ACC112 (cell line): ENCODE results near the gene DUSP8.

Experiments used
- H2AFZ ChIP-seq: fragments of 200-600 bp; sonication (generic); one replicate; pipeline ENCODE4 v1.6.0; 2017; ENCODE audit warnings: antibody characterized with exemption, low read length; ENCODE audit not compliant: unreplicated experiment
- H3K27ac ChIP-seq: fragments of 200-600 bp; sonication (generic); 2 replicates; pipeline ENCODE4 v1.5.1; 2014; ENCODE audit warnings: low read depth, mild to moderate bottlenecking, antibody characterized with exemption, low read length, moderate library complexity
- H3K27me3 ChIP-seq: fragments of 200-600 bp; sonication (generic); 2 replicates; pipeline ENCODE4 v1.6.1; 2014; ENCODE audit warnings: mild to moderate bottlenecking, antibody characterized with exemption, low read length, moderate library complexity, mixed read lengths; ENCODE audit not compliant: insufficient read depth
- H3K36me3 ChIP-seq: fragments of 200-600 bp; sonication (generic); 2 replicates; pipeline ENCODE4 v1.6.1; 2016; ENCODE audit warnings: mild to moderate bottlenecking, antibody characterized with exemption, low read length, moderate library complexity, mixed read lengths; ENCODE audit not compliant: insufficient read depth
- H3K4me1 ChIP-seq: fragments of 200-600 bp; sonication (generic); one replicate; pipeline ENCODE4 v1.6.1; 2016; ENCODE audit warnings: low read length, mixed read lengths; ENCODE audit not compliant: insufficient read depth, unreplicated experiment, control insufficient read depth
- H3K4me3 ChIP-seq: fragments of 200-600 bp; sonication (generic); 2 replicates; pipeline ENCODE4 v1.5.1; 2014; ENCODE audit warnings: mild to moderate bottlenecking, low read depth, low read length
- H3K79me2 ChIP-seq: fragments of 200-600 bp; sonication (generic); one replicate; pipeline ENCODE4 v1.6.0; 2016; ENCODE audit warnings: low read length; ENCODE audit not compliant: control insufficient read depth, unreplicated experiment, insufficient read depth

Gene DUSP8

GRCh38 chr11:1541474-1542204 lies 30.4 kb downstream of the DUSP8 start:
- H3K36me3 ChIP-seq: no peaks in the 10 kb centered on the region
- H2AFZ ChIP-seq: no peak overlapping the region
- H3K27ac ChIP-seq: no peak overlapping the region
- peaks cover 7% of the 10 kb centered on the region for H3K79me2 ChIP-seq
- no peak overlapping the region for H3K4me3 ChIP-seq
- H3K4me1 ChIP-seq: no peaks in the 10 kb centered on the region
- H3K27me3 ChIP-seq: peaks cover 39% of the 10 kb centered on the region

GRCh38 chr11:1540074-1540473 lies 32.0 kb downstream of the DUSP8 start:
- peaks cover 24% of the 10 kb centered on the region for H3K27me3 ChIP-seq
- H3K36me3 ChIP-seq: no peaks in the 10 kb centered on the region
- no peak overlapping the region for H3K4me3 ChIP-seq
- H3K4me1 ChIP-seq: peaks cover 6% of the 10 kb centered on the region
- peaks cover 23% of the 10 kb centered on the region for H3K79me2 ChIP-seq
- H3K27ac ChIP-seq: no peak overlapping the region
- H2AFZ ChIP-seq: no peak overlapping the region

- no peak overlapping the region for H3K4me3 ChIP-seq
- H3K4me1 ChIP-seq: peaks cover 17% of the 10 kb centered on the region
- H3K27me3 ChIP-seq: peaks cover 20% of the 10 kb centered on the region
- H3K36me3 ChIP-seq: no peaks in the 10 kb centered on the region
- no peak overlapping the region for H2AFZ ChIP-seq
- no peak overlapping the region for H3K27ac ChIP-seq
- peaks cover 38% of the 10 kb centered on the region for H3K79me2 ChIP-seq
Observed at GRCh38 chr11:1538153-1538552, 33.9 kb downstream of the DUSP8 start.

GRCh38 chr11:1536065-1536843 lies 35.8 kb downstream of the DUSP8 start:
- Histone ChIP-seq H3K4me1 (peaks cover 19% of the 10 kb centered on the region), H3K79me2 (peaks cover 55% of the 10 kb centered on the region), H2AFZ (no peak overlapping the region), H3K27me3 (peaks cover 20% of the 10 kb centered on the region), H3K4me3 (no peak overlapping the region), H3K36me3 (no peaks in the 10 kb centered on the region), H3K27ac (no peak overlapping the region)

- Histone ChIP-seq H3K4me3 (no peak overlapping the region), H3K27me3 (peaks cover 13% of the 10 kb centered on the region), H3K36me3 (no peaks in the 10 kb centered on the region), H3K79me2 (peaks cover 64% of the 10 kb centered on the region), H3K4me1 (peaks cover 19% of the 10 kb centered on the region), H2AFZ (no peak overlapping the region), H3K27ac (no peak overlapping the region)
Observed at GRCh38 chr11:1534682-1535081, 37.4 kb downstream of the DUSP8 start.

GRCh38 chr11:1534171-1534570 lies 37.9 kb downstream of the DUSP8 start:
- Histone ChIP-seq H3K27me3 (peaks cover 8% of the 10 kb centered on the region), H3K4me3 (no peak overlapping the region), H3K4me1 (peaks cover 19% of the 10 kb centered on the region), H2AFZ (no peak overlapping the region), H3K27ac (no peak overlapping the region), H3K36me3 (no peaks in the 10 kb centered on the region), H3K79me2 (peaks cover 69% of the 10 kb centered on the region)

- H3K27me3 ChIP-seq: peaks cover 6% of the 10 kb centered on the region
- no peaks in the 10 kb centered on the region for H3K36me3 ChIP-seq
- no peak overlapping the region for H2AFZ ChIP-seq
- peaks cover 19% of the 10 kb centered on the region for H3K4me1 ChIP-seq
- no peak overlapping the region for H3K4me3 ChIP-seq
- H3K27ac ChIP-seq: no peak overlapping the region
- peaks cover 77% of the 10 kb centered on the region for H3K79me2 ChIP-seq
Observed at GRCh38 chr11:1533342-1533725, 38.7 kb downstream of the DUSP8 start.

- H3K27me3 ChIP-seq: peaks cover under 1% of the 10 kb centered on the region; the same call in 1 of the 2 replicates
- peaks cover 19% of the 10 kb centered on the region for H3K4me1 ChIP-seq
- H3K36me3 ChIP-seq: no peaks in the 10 kb centered on the region
- peaks cover 82% of the 10 kb centered on the region for H3K79me2 ChIP-seq
- H2AFZ ChIP-seq: no peak overlapping the region
- H3K27ac ChIP-seq: no peak overlapping the region
- H3K4me3 ChIP-seq: no peak overlapping the region
Observed at GRCh38 chr11:1532606-1533341, 39.3 kb downstream of the DUSP8 start.

GRCh38 chr11:1532014-1532586 lies 40.0 kb downstream of the DUSP8 start:
- H3K79me2 ChIP-seq: peaks cover 79% of the 10 kb centered on the region
- H3K36me3 ChIP-seq: no peaks in the 10 kb centered on the region
- no peaks in the 10 kb centered on the region for H3K27me3 ChIP-seq
- H3K4me3 ChIP-seq: no peak overlapping the region
- peaks cover 19% of the 10 kb centered on the region for H3K4me1 ChIP-seq
- H3K27ac ChIP-seq: no peak overlapping the region
- no peak overlapping the region for H2AFZ ChIP-seq

- H3K36me3 ChIP-seq: no peaks in the 10 kb centered on the region
- no peak overlapping the region for H3K4me3 ChIP-seq
- H3K79me2 ChIP-seq: peaks cover 74% of the 10 kb centered on the region
- H3K27me3 ChIP-seq: no peaks in the 10 kb centered on the region
- peaks cover 19% of the 10 kb centered on the region for H3K4me1 ChIP-seq
- no peak overlapping the region for H2AFZ ChIP-seq
- H3K27ac ChIP-seq: no peak overlapping the region
Observed at GRCh38 chr11:1531449-1532013, 40.5 kb downstream of the DUSP8 start.
